ENCODE measurements around the gene PFKFB4.

Gene PFKFB4

DNA sequence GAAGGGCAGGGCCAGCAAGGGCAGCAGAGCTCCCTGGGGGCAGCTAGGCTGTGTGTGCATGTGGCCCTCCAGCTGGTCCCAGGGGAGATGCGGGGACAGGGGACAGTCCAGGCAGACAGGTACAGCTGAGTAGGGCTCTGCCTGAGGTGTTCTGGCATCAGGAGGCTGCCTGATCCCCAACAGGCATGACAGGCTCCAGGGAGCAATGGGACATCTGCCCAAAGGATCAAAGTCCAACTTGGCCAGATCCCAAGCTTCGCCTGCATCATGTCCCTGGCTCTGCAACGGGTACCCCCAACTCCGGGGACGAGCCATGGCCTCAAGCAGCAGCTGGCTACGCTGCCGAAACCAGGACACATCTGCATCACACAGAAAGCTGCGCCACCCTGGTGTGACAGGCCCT, 88.3 kb downstream of the PFKFB4 start:
- no peak for DNase-seq (ENCODE audit: low read depth in 3 of 3, low spot score in 1 of 3)
